OCI-LY3 (cell line): ENCODE measurements around the gene SLC26A9.

Source experiments
- EZH2phosphoT487 ChIP-seq: fragments of 200-600 bp; shearing (Covaris generic); IDR thresholded peaks from 2 replicates; pipeline ENCODE4 v1.6.1; 2018; ENCODE audit warnings: antibody characterized with exemption, mixed run types, low read depth
- TF ChIP-seq, protein P1 (sequence below): fragments of 200-600, 300-600 bp; sonication (generic); IDR thresholded peaks from 2 replicates; pipeline ENCODE4 v1.5.1; 2014; ENCODE audit warnings: antibody characterized with exemption, low read length, low read depth

GRCh38 chr1:205948039-205948438 lies 4.8 kb upstream of the SLC26A9 start:
- TF ChIP-seq, protein P1, sequence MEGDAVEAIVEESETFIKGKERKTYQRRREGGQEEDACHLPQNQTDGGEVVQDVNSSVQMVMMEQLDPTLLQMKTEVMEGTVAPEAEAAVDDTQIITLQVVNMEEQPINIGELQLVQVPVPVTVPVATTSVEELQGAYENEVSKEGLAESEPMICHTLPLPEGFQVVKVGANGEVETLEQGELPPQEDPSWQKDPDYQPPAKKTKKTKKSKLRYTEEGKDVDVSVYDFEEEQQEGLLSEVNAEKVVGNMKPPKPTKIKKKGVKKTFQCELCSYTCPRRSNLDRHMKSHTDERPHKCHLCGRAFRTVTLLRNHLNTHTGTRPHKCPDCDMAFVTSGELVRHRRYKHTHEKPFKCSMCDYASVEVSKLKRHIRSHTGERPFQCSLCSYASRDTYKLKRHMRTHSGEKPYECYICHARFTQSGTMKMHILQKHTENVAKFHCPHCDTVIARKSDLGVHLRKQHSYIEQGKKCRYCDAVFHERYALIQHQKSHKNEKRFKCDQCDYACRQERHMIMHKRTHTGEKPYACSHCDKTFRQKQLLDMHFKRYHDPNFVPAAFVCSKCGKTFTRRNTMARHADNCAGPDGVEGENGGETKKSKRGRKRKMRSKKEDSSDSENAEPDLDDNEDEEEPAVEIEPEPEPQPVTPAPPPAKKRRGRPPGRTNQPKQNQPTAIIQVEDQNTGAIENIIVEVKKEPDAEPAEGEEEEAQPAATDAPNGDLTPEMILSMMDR = no peak
- TF ChIP-seq EZH2phosphoT487 = no peak
